ENCODE data around the gene SUPT5H. TPM values are rescaled to one million over a fixed set of nuclear protein-coding genes. Genes with fewer than 3 reads are reported as not detected.

The SUPT5H gene
- total and polyA plus RNA-seq, 2 of the 4 experiments (the other 2 are of a cell fraction): 75.3 to 116 TPM

- no peak for TF ChIP-seq MAFK (IDR thresholded peaks at IDR 0.05; ENCODE audit: low read depth, low read length)
- no peak for TF ChIP-seq NFE2L2 (IDR thresholded peaks at IDR 0.05; ENCODE audit: low read depth, low read length)
- TF ChIP-seq RCOR1 (IDR thresholded peaks at IDR 0.05; ENCODE audit: insufficient replicate concordance, low read length): no peak
Measured at GRCh38 chr19:39480337-39481228, 35.2 kb downstream of the SUPT5H start, which contains the start of gene TIMM50 (continued).

DNA sequence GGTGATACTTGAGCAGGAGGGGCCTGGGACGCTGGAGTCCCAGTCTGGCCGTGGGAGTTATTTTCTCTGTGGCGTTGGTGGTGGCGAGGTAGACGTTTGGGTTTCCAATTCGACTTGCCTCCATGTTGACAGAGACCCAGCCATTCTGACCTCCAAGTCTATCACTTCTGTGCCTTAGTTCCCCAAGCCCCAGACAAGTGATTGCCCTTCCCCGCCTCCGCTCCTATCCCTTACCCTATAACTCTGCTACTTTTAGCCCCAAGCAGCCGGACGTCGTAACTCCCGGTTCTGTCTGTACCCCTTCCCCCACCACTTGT is 35.8 kb downstream of the SUPT5H start:
- H2AK5ac ChIP-seq (ENCODE audit: low read depth, low read length): peak overlapping the region; percentile 70
- H2BK15ac ChIP-seq (ENCODE audit: low read depth, low read length): no peak overlapping the region
- peak overlapping the region; percentile 75 for H3K4me3 ChIP-seq (ENCODE audit: insufficient read depth, low read depth, low read length)
- intact Hi-C loops (cut with micrococcal nuclease): loop anchor here (2.0 kb wide), 1 partner anchor 52 kb away; the partner anchor contains the start of gene EID2B
- peak overlapping the region; percentile 73; the same call in 1 of the 2 replicates for H3K23ac ChIP-seq (ENCODE audit: low read depth, low read length)
- no TSS peak for BruUV-seq (replicated peaks)
- no peaks in the 10 kb centered on the region for H3K27me3 ChIP-seq (ENCODE audit: control insufficient read depth, insufficient read depth, low read length)
- H3K9ac ChIP-seq (ENCODE audit: low read depth, low read length): peak overlapping the region; percentile 81
- peaks cover 9% of the 10 kb centered on the region for H3K4me1 ChIP-seq (ENCODE audit: control insufficient read depth, insufficient read depth, low read length)
- WGBS, 2 experiments (ENCODE audit: extremely low coverage in 2 of 2, insufficient read length in 1 of 2): 0% methylated on average over 6 of the region's 12 CpGs; no CpG with 5 or more reads in 1 of the 2 experiments
- H4K20me1 ChIP-seq (ENCODE audit: insufficient read depth, low read length): peaks cover 11% of the 10 kb centered on the region; the same call in 1 of the 2 replicates
- peak overlapping the region; percentile 96 for H2AK9ac ChIP-seq (replicated peaks; ENCODE audit: low read depth, low read length, poor library complexity)
- H3K18ac ChIP-seq (ENCODE audit: low read depth, low read length): no peak overlapping the region
- peak overlapping the region; percentile 50; the same call in 1 of the 2 replicates for H4K91ac ChIP-seq (ENCODE audit: insufficient read depth, low read depth, low read length)
- ATAC-seq (ENCODE audit: low read depth): 0 out of 2 replicates have a peak, but pooled peaks have one; percentile 1
- peak overlapping the region; percentile 81 for H3K4ac ChIP-seq (ENCODE audit: low read depth, low read length)
- H2AFZ ChIP-seq (replicated peaks; ENCODE audit: low read length, poor library complexity): peak overlapping the region; percentile 98
- peaks cover 14% of the 10 kb centered on the region for H3K36me3 ChIP-seq (ENCODE audit: control insufficient read depth, insufficient read depth, low read length)
- no peak overlapping the region for H4K5ac ChIP-seq (ENCODE audit: low read depth, low read length)
- H2BK120ac ChIP-seq (ENCODE audit: low read depth, low read length): no peak overlapping the region
- peaks cover 25 to 32% of the 10 kb centered on the region in 2 experiments for H3K79me1 ChIP-seq (ENCODE audit: low read depth in 1 of 2, low read length in 2 of 2)
- POLR2A ChIA-PET (ENCODE audit: unreplicated experiment): interaction anchor here (1.0 kb wide), 1 partner anchor 45 kb away, joined by 3 read pairs; the partner anchor contains the start of gene RPS16
- no peaks in the 10 kb centered on the region for H3K9me1 ChIP-seq (ENCODE audit: insufficient read depth, low read length)
- no peak for DNase-seq
- no peak overlapping the region for H2BK5ac ChIP-seq (ENCODE audit: low read depth, low read length, poor library complexity, severe bottlenecking)
- dilution Hi-C loops (cut with HindIII; ENCODE audit: low sequenced_read_pairs, unreplicated experiment): no loop called here
- H3K9me3 ChIP-seq (ENCODE audit: control insufficient read depth, insufficient read depth, low read length): no peaks in the 10 kb centered on the region
- H3K14ac ChIP-seq (replicated peaks; ENCODE audit: low read depth, low read length): peak overlapping the region; percentile 83; the same call in 1 of the 2 replicates
- in situ Hi-C loops (cut with MboI; ENCODE audit: low sequenced_read_pairs): no loop called here
- H4K8ac ChIP-seq (ENCODE audit: low read depth in 2 of 2, low read length in 2 of 2): peak overlapping the region; percentile 90 to 99
- H2BK20ac ChIP-seq (ENCODE audit: low read depth, low read length): no peak overlapping the region
- peak overlapping the region; percentile 67 for H3K27ac ChIP-seq (ENCODE audit: insufficient read depth, low read length)
- peak overlapping the region; percentile 87 for H3K4me2 ChIP-seq (ENCODE audit: low read depth, low read length)
- peak overlapping the region; percentile 65 for H3K56ac ChIP-seq (ENCODE audit: extremely low read depth, insufficient read depth, low read length)
- CTCF ChIA-PET: no interaction called here
- TF ChIP-seq FOS (IDR thresholded peaks at IDR 0.05; ENCODE audit: low read depth, low read length): no peak
- TF ChIP-seq RCOR1 (IDR thresholded peaks at IDR 0.05; ENCODE audit: insufficient replicate concordance, low read length): no peak
- TF ChIP-seq SMC3 (IDR thresholded peaks at IDR 0.05; ENCODE audit: low read depth, low read length): no peak
- TF ChIP-seq MAFK (IDR thresholded peaks at IDR 0.05; ENCODE audit: low read depth, low read length): no peak
- TF ChIP-seq ELK1 (IDR thresholded peaks at IDR 0.05; ENCODE audit: borderline replicate concordance, low read depth, low read length): no peak
- no peak for TF ChIP-seq RAD21 (IDR thresholded peaks at IDR 0.05; ENCODE audit: low read length)
- TF ChIP-seq MXI1 (IDR thresholded peaks at IDR 0.05; ENCODE audit: borderline replicate concordance, low read depth, low read length): no peak
- TF ChIP-seq, protein P1, sequence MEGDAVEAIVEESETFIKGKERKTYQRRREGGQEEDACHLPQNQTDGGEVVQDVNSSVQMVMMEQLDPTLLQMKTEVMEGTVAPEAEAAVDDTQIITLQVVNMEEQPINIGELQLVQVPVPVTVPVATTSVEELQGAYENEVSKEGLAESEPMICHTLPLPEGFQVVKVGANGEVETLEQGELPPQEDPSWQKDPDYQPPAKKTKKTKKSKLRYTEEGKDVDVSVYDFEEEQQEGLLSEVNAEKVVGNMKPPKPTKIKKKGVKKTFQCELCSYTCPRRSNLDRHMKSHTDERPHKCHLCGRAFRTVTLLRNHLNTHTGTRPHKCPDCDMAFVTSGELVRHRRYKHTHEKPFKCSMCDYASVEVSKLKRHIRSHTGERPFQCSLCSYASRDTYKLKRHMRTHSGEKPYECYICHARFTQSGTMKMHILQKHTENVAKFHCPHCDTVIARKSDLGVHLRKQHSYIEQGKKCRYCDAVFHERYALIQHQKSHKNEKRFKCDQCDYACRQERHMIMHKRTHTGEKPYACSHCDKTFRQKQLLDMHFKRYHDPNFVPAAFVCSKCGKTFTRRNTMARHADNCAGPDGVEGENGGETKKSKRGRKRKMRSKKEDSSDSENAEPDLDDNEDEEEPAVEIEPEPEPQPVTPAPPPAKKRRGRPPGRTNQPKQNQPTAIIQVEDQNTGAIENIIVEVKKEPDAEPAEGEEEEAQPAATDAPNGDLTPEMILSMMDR (conservative IDR thresholded peaks at IDR 0.05; ENCODE audit: low read depth, low read length): no peak
- TF ChIP-seq CHD1 (IDR thresholded peaks at IDR 0.05; ENCODE audit: low read depth, low read length): no peak
- TF ChIP-seq NFE2L2 (IDR thresholded peaks at IDR 0.05; ENCODE audit: low read depth, low read length): no peak
- no peak for TF ChIP-seq RFX5 (IDR thresholded peaks at IDR 0.05; ENCODE audit: low read depth, low read length)
- TF ChIP-seq MAZ (IDR thresholded peaks at IDR 0.05; ENCODE audit: borderline replicate concordance, low read depth, low read length): no peak
